HFFc6 (cell line): ENCODE results near the gene PRR20G. TPM values are rescaled to one million over a fixed set of nuclear protein-coding genes. Genes with fewer than 3 reads are reported as not detected.

ENCODE experiments used
- DNase-seq: peaks from one replicate; pipeline ENCODE4 v3.0.0-alpha.2; 2018
- H3K27ac Mint-ChIP-seq: 2 replicates; pipeline ENCODE4 v1.8.0; 2020; ENCODE audit warnings: mild to moderate bottlenecking, mixed read lengths
- H3K27me3 Mint-ChIP-seq: 2 replicates; pipeline ENCODE4 v1.8.0; 2021; ENCODE audit warnings: mild to moderate bottlenecking, moderate library complexity, mixed read lengths; ENCODE audit not compliant: insufficient read depth
- H3K36me3 Mint-ChIP-seq: 2 replicates; pipeline ENCODE4 v1.8.0; 2021; ENCODE audit warnings: low read depth, mixed read lengths
- H3K4me1 Mint-ChIP-seq: 2 replicates; pipeline ENCODE4 v1.8.0; 2020; ENCODE audit warnings: low read depth, mixed read lengths
- H3K4me3 Mint-ChIP-seq: 2 replicates; pipeline ENCODE4 v1.8.0; 2020; ENCODE audit warnings: mild to moderate bottlenecking, moderate library complexity, mixed read lengths
- H3K9me3 Mint-ChIP-seq: 2 replicates; pipeline ENCODE4 v1.8.0; 2020; ENCODE audit warnings: mild to moderate bottlenecking, mixed read lengths
- long read RNA-seq: library from polyadenylated mRNA; unstranded; transcript quantifications from one replicate; pipeline ENCODE4 v2.0.0, GENCODE V29; 2019
- total RNA-seq, 6 experiments: library from RNA; stranded (reverse); fragmentation: NEBNext Ultra II Directional; extraction: Animal tissue kit (Norgen Biotek cat#: 25700); gene quantifications; 2 replicates in 1 of 6; 3 replicates in 5 of 6; pipeline ENCODE4 v1.2.3, GENCODE V29; 2021
- TF ChIP-seq, protein P1 (sequence below): fragments of 200-600 bp; sonication (generic); IDR thresholded peaks from 2 replicates; pipeline ENCODE4 v1.5.0; 2021; ENCODE audit warnings: antibody characterized with exemption, mild to moderate bottlenecking

Gene PRR20G
- not detected for total RNA-seq
- long read RNA-seq = 0 reads

DNA sequence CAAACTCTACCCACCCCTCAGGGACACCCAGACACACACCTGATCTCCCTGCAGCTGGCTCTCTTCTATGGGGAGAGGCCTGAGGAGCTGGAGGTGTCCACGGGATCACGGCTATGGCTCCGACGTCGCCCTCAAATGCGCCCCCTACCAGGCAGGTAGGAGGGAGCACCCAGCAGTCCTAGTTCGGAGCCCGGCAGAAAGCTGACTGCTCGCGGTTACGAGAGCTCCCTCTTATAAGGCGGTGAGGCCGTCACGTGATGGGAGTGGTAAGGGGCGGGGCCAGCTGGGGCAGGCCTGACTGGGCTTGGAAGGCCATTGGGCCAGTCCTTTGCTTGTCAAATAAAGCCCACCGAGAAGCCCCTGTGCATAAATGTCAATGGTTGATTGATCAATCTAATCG is at the start of gene PRR20G:
TSS of gene PRR20G (minus strand) at position 207 of the 400 bp plus-strand sequence. CDS start 681 bp downstream, outside the sequence.
- Mint-ChIP-seq H3K9me3 (peaks cover 12% of the 10 kb centered on the region), H3K27me3 (peaks cover 16% of the 10 kb centered on the region), H3K4me1 (peaks cover 18% of the 10 kb centered on the region), H3K27ac (no peak within 1 kb of the TSS), H3K36me3 (peaks cover 5% of the 10 kb centered on the region; the same call in 1 of the 2 replicates), H3K4me3 (peak within 1 kb of the TSS; percentile 80; the same call in 1 of the 2 replicates)
- no peak for DNase-seq
- TF ChIP-seq, protein P1, sequence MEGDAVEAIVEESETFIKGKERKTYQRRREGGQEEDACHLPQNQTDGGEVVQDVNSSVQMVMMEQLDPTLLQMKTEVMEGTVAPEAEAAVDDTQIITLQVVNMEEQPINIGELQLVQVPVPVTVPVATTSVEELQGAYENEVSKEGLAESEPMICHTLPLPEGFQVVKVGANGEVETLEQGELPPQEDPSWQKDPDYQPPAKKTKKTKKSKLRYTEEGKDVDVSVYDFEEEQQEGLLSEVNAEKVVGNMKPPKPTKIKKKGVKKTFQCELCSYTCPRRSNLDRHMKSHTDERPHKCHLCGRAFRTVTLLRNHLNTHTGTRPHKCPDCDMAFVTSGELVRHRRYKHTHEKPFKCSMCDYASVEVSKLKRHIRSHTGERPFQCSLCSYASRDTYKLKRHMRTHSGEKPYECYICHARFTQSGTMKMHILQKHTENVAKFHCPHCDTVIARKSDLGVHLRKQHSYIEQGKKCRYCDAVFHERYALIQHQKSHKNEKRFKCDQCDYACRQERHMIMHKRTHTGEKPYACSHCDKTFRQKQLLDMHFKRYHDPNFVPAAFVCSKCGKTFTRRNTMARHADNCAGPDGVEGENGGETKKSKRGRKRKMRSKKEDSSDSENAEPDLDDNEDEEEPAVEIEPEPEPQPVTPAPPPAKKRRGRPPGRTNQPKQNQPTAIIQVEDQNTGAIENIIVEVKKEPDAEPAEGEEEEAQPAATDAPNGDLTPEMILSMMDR = no peak

DNA sequence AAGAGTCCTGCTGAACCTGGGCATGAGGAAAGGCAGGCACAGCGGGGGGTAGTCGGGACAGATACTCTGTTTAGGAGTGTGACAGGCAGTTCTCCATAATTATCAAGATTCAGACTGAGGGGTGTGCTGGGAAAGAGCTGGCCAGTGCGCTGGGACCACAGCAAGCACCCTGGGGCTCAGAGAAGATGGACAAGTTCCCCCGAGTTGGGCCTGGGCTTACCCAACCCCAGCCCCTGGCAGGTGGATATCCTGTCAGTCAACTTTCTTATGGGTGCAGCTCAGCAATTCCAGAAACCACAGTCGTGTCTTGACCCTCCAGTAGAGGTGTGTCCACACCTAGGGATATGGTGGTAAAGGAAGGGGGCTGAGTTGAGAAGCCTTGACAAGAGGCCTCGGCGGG is 49.2 kb upstream of the PRR20G start:
- Mint-ChIP-seq H3K27ac (no peak overlapping the region), H3K9me3 (peaks cover 6% of the 10 kb centered on the region), H3K4me3 (no peak overlapping the region), H3K4me1 (no peaks in the 10 kb centered on the region), H3K27me3 (peaks cover 12% of the 10 kb centered on the region), H3K36me3 (no peaks in the 10 kb centered on the region)
- no peak for DNase-seq
- TF ChIP-seq, protein P1 = no peak

DNA sequence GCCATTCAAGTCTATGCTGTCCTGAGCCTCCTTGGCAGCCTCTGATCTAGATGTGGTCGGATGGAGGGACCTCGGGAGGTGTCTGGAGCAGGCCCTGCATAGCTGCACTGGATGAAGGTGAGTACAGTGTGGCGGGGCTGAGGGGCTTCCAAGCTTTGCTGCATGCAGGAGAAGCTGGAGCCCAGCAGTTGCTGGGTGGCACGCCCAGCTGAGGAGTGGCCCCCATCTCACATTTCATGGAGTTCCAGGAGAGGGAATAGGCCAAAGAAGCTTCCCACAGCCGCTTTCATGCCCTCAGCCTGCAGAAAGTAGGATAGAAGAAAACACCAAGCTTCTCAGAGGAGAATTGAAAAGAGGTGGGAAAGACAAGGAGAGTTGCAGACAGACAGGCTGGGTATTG is 48.3 kb upstream of the PRR20G start:
- peaks cover 9% of the 10 kb centered on the region for H3K27me3 Mint-ChIP-seq
- TF ChIP-seq, protein P1 = no peak
- no peak overlapping the region for H3K4me3 Mint-ChIP-seq
- H3K4me1 Mint-ChIP-seq = no peaks in the 10 kb centered on the region
- no peaks in the 10 kb centered on the region for H3K36me3 Mint-ChIP-seq
- peaks cover 6% of the 10 kb centered on the region for H3K9me3 Mint-ChIP-seq
- no peak for DNase-seq
- no peak overlapping the region for H3K27ac Mint-ChIP-seq

DNA sequence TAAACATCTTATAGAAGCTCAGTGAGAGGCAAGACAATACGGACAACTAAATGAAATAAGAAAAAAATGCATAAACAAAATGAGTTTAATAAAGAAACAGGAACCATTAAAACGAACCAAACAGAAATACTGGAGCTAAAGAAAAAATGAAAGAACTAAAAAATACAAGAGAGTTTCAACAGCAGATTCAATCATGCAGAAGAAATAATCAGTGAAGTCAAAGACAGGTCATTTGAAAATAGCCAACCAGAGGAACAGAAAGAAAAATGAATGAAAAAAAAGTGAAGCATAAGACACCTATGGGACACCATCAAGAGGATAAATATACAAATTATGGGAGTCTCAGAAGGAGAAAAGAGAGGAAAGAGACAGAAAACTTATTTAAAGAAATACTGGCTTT is 42.5 kb upstream of the PRR20G start:
- H3K9me3 Mint-ChIP-seq = peaks cover 12% of the 10 kb centered on the region
- peaks cover 2% of the 10 kb centered on the region for H3K27me3 Mint-ChIP-seq
- H3K36me3 Mint-ChIP-seq = peaks cover 5% of the 10 kb centered on the region
- TF ChIP-seq, protein P1 = no peak
- H3K27ac Mint-ChIP-seq = no peak overlapping the region
- no peak overlapping the region for H3K4me3 Mint-ChIP-seq
- no peak for DNase-seq
- no peaks in the 10 kb centered on the region for H3K4me1 Mint-ChIP-seq

DNA sequence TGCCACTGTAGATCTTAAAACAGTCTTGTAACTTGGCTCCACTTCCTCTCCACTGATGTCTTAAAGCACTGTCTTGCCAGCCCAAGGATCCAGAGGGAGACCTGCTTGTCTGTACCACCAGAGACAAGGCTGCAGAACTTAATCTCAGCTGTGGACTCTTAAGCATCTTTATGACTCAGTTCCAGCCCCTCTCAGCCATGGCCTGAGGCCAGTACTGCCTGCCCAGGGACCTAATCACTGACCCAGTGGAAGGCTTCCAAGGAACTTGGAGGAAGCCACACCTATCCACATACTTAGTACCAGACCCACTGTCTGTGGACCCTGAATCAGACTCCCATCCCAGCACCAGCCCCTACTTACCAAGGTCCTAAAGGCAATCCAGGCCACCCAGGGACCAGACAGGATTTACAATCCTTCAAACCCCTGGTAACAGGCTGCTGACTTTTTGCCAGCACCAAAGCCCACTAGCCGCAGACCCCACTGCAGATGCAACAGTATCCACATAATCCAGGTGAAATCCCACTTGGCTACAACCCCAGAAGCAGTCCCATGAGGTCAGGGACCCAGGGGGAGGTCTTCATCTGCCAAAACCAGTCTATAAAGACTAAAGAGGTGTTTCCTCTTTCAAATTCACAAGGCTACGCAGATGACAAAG is 41.9 kb upstream of the PRR20G start:
- H3K27ac Mint-ChIP-seq = no peak overlapping the region
- H3K36me3 Mint-ChIP-seq = peaks cover 5% of the 10 kb centered on the region
- H3K4me3 Mint-ChIP-seq = no peak overlapping the region
- H3K4me1 Mint-ChIP-seq = no peaks in the 10 kb centered on the region
- H3K27me3 Mint-ChIP-seq = peaks cover 2% of the 10 kb centered on the region
- H3K9me3 Mint-ChIP-seq = peaks cover 12% of the 10 kb centered on the region
- no peak for DNase-seq
- TF ChIP-seq, protein P1 = no peak
